NCI-H1105 (cell line): ENCODE data around the gene MTG2.

Experiments
- DNase-seq: peaks from one replicate; lab custom pipeline; 2025; lab: John Stamatoyannopoulos, UW

The MTG2 gene

GRCh38 chr20:62203378-62204030 lies 20.7 kb downstream of the MTG2 start:
- DNase-seq: no peak

- DNase-seq: no peak
These were observed 23.0 kb downstream of the MTG2 start for GRCh38 chr20:62205618-62206387.

- DNase-seq: no peak
These were observed 23.6 kb downstream of the MTG2 start for GRCh38 chr20:62206388-62206775.

- no peak for DNase-seq
These were observed 25.4 kb downstream of the MTG2 start for GRCh38 chr20:62208061-62208794.

GRCh38 chr20:62208795-62209755 lies 26.2 kb downstream of the MTG2 start:
- DNase-seq: no peak

DNA sequence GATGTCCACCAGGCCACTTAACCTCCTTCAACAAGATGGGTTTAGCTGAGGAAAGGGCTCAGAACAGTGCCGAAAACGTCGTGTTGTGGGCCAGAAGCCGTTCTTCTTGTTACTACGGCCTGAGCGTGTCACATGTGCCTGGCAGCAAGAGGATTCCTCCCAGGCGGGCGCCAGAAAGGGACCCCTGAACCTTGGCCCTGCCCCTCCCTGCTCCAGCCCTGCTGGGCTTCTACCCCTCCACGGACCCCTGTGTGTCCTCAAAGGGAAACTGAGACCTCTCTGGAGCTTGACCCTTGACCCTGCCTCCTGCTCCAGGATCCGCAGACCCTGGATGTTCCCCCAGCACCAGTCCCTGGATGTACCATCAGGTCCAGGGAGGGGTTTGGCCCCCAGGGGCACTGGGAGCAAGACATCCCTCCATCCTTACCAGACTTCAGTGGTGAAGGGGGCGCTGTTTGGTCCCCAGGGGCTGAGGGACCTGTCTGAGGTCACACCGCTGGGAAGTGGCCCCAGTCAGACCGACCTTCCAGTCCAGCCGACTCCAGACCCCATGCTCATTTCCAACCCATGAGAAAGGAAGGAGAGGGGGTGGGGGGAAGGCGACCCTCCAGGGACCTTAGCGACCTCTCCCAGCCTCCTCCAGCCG lies 27.1 kb downstream of the MTG2 start:
- no peak for DNase-seq

GRCh38 chr20:62210496-62210855 lies 27.6 kb downstream of the MTG2 start:
- peak; percentile 84 for DNase-seq

DNA sequence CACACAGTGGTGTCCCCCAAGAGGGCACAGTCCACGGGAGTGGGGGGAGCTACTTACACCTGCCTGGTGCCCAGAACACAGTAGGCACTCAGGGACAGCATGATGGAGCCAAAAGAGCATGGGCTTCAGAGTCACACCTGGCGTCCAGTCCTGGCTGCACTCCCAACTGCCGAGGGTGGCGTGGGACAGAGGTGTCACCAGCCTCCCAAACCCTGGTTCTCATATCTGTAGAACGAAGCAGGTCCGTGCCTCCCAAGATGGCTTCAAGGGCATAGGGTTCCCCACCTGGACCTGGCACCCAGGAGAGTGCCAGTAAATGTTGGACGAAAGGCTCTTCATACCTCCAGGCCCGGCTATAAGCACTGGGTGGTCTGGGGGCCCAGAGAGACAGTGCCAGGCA lies 28.4 kb downstream of the MTG2 start:
- no peak for DNase-seq

- no peak for DNase-seq
These were observed 29.0 kb downstream of the MTG2 start for GRCh38 chr20:62211769-62212288.

DNA sequence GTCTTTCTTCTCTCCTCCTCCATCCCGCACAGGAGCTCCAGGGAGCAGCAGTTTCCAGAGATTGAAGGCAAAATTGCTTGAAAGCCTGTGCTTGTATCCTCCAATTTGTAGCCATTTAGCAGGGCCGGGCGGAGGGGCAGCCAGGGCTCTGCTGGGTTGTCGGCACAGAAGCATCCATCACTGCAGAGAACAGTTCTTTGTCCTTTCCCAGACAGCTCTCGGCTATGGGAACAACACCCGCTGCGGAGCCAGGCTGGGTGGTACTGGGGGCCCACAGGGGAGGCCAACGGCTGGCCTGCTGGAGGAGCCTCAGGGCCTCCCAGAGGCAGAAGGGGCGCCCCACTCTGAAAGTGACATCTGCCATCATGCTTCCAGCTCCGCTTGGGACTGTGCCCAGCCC lies 29.5 kb downstream of the MTG2 start:
- no peak for DNase-seq

DNA sequence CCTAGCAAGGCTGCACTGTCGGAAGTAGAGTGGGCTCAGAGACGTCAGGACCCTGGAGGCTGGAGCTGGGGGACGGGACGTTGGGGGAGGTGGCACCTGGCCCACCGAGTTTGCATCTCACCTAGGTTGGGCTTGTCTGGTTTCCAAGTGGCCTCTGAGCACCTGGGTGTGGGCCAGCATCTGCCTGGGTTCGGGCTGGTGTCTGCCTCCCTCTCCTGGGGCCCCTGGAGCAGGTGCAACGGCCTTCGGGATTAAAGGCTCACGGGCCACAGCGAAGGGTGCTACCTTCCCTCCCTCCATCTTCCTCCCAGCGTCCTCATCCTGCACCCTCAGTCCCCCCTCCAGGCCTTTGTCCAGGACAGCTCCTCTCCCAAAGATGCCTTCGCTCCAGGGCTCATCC lies 31.2 kb downstream of the MTG2 start:
- DNase-seq: no peak

- no peak for DNase-seq
These were observed 32.5 kb downstream of the MTG2 start for GRCh38 chr20:62215020-62215990.

- no peak for DNase-seq
These were observed 33.3 kb downstream of the MTG2 start for GRCh38 chr20:62215991-62216635.

GRCh38 chr20:62216636-62217566 lies 34.1 kb downstream of the MTG2 start:
- no peak for DNase-seq

DNA sequence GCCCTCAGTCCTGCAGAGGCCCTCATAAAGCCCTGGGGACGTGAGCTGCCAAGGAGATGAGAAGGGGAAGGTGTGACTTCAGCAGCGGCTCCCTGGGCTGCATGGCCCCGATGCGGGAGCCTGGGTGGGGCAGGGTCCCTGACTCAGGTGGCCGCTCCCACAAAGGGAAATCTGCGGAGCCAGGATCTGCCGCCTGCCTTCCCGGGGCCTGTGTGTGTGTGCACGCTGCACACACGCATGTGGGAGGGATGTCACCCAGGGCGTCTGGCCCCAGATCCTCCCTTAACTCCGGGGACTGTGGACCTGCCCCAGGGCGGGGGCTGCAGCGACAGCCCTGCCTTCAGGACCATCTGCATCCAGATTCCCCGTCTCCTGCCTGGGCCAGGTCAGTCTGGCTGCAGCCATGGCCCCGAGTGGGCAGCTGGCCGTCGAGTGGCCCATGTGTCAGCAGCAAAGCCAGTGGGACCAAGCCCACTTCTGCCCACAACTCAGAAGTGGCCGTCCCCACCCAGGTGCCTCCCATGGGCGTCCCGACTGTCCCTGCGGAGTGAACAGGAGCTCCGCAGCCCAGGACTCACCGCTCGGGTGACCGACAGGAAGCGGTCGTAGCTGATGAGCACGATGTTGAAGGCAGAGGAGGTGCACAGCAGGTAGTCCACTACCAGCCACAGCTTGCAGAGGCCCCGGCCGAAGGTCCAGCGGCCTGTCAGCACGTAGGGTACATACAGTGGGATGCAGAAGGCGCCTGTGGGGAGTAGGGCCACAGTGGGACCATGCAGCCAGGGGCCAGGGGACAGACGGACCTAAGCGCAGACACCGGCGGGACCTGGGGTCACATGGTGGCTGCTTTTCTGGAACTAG lies 35.3 kb downstream of the MTG2 start:
- no peak for DNase-seq

DNA sequence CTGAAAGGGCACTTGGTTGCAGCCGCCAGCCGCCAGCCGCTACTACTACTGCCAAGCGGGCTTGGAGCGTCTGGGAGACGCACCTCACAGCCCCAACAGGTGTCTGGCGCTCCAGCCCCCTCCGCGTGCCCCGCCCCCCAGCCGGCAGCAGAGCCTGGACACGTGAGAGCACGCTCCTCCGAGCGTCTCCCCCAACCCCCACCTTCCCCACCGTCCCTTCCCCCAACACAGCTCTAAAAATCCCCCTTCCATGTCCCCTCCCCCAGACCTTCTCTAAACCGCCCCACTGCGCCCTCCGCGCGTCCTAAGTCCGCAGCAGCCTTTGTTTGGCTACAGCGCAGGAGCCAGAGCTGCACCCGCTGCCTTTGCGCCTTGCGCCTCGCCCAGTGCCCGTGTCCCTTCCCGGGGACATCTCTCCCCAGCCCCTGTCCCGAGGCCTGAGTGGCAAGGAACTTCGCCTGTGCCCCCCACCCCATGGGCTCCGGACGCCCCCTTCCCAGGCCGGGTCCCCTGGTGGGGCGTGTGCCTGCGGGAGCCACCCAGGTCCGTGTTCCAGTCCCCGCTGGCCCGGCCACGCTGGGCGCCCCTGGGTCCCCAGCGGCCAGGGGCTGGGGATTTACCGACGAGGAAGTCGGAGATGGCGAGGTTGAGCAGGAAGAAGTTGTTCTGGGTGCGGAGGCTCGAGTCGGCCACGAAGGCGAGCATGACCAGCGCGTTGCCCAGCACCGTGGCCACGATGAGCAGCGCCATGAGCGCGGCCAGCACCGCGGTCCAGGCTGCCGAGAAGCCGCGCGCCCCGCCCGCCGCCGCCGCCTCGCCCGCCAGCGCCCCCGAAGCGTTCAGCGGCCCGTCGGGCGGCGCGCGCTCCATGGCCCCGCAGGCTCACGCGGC lies 36.5 kb downstream of the MTG2 start:
- DNase-seq: peak; percentile 85
